Omental fat pad (tissue), 4 donors: ENCODE measurements around the gene ZNF594. TPM values are rescaled to one million over a fixed set of nuclear protein-coding genes. Genes with fewer than 3 reads are reported as not detected.
"Not testable (repeated sequence)": the region's sequence is repeated elsewhere in the genome, so short reads cannot be mapped to it uniquely, and the experiment has no call there.

ENCODE experiments used
- ATAC-seq: fragments of 150-250 bp; one replicate; pipeline ENCODE4 v1.9.1; 2016; ENCODE audit warnings: mild to moderate bottlenecking, moderate library complexity; ENCODE audit not compliant: low FRiP score
- DNase-seq: peaks from one replicate; pipeline ENCODE4 v3.0.0-alpha.2; 2019; ENCODE audit warnings: low spot score
- CTCF ChIP-seq, 3 donors: fragments of 450-650 bp; IDR thresholded peaks; one replicate each; pipeline ENCODE4 v1.5.1; 2016 to 2017; ENCODE audit warnings: antibody characterized with exemption in 3 of 3, mild to moderate bottlenecking in 3 of 3, moderate library complexity in 2 of 3
- total RNA-seq, 4 donors: library from RNA; depleted of rRNA; stranded (reverse); fragments of >200 nt; gene quantifications; one replicate each; pipeline ENCODE4 v1.1.0, GENCODE V29; 2016

Gene ZNF594
- total RNA-seq, 4 donors from 2014 or later, result 7.0 to 21.6 (median 8.9) TPM

- DNase-seq (no peak), ATAC-seq (no peak)
- TF ChIP-seq CTCF (IDR thresholded peaks at IDR 0.05), result no peak
These were observed 55.7 kb downstream of the ZNF594 start for GRCh38 chr17:5135726-5136579.

GRCh38 chr17:5135131-5135712 lies 56.4 kb downstream of the ZNF594 start:
- DNase-seq, ATAC-seq: not testable (repeated sequence)

GRCh38 chr17:5134571-5134970 lies 57.1 kb downstream of the ZNF594 start:
- ATAC-seq, DNase-seq: not testable (repeated sequence)

GRCh38 chr17:5133961-5134360 lies 57.7 kb downstream of the ZNF594 start:
- not testable (repeated sequence) for ATAC-seq, DNase-seq

- ATAC-seq (no peak), DNase-seq (no peak)
- TF ChIP-seq CTCF (IDR thresholded peaks at IDR 0.05), result no peak
These were observed 58.4 kb downstream of the ZNF594 start for GRCh38 chr17:5133311-5133710.

GRCh38 chr17:5132503-5133225 lies 59.0 kb downstream of the ZNF594 start:
- not testable (repeated sequence) for ATAC-seq, DNase-seq

- not testable (repeated sequence) for DNase-seq
These were observed 59.7 kb downstream of the ZNF594 start for GRCh38 chr17:5131799-5132502.

GRCh38 chr17:5131146-5131715 lies 60.4 kb downstream of the ZNF594 start:
- DNase-seq (no peak), ATAC-seq (no peak)
- TF ChIP-seq CTCF (IDR thresholded peaks at IDR 0.05), result no peak

More at GRCh38 chr17:5131799-5132502, 59.7 kb downstream of the ZNF594 start:
- not testable (repeated sequence) for ATAC-seq

GRCh38 chr17:5130687-5131086 lies 61.0 kb downstream of the ZNF594 start:
- not testable (repeated sequence) for ATAC-seq, DNase-seq

- not testable (repeated sequence) for DNase-seq, ATAC-seq
These were observed 61.4 kb downstream of the ZNF594 start for GRCh38 chr17:5130261-5130660.

- DNase-seq, ATAC-seq: not testable (repeated sequence)
These were observed 61.9 kb downstream of the ZNF594 start for GRCh38 chr17:5129770-5130169.
